T-helper 2 cell (primary cell): ENCODE results near the gene SLC25A34.

ENCODE experiments used
- DNase-seq, 5 experiments: peaks; one replicate each; pipeline versions ENCODE4 v3.0.0 to v3.0.0-alpha.2; 2012 to 2022

Gene SLC25A34

DNA sequence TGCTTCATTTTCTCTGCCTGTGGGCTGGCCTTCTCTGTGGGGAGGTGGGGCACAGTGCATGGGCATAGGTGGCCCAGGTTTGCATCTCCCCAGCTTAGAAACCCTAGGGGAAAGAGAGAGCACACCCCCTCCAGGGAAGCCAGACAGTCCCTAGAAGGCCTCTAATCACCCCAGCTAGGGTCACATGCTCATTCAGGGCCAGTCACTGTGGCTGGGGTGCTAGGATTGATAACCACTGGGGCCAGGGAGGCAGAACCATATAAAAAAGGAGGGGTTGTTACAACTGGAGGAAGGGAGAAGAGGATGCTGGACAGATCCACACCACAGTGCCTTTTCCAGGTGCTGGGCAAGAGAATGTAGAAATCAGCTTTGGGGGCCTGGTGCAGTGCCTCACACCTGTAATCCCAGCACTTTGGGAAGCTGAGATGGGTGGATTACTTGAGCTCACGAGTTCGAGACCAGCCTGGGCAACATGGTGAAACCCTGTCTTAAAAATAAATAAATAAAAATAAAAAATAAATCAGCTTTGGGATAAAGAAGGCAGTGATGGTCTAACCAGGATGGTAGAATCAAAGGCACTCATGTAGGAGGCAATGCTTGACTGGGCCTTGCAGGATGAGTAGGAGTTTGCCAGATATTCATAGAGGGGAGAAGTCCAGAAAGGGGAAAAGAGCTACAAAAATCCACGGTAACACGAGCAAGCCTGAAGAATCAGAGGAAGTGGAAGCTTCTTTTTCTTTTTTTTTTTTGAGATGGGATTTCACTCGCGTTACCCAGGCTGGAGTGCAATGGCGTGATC, 42.0 kb downstream of the SLC25A34 start:
- no peak for DNase-seq

DNA sequence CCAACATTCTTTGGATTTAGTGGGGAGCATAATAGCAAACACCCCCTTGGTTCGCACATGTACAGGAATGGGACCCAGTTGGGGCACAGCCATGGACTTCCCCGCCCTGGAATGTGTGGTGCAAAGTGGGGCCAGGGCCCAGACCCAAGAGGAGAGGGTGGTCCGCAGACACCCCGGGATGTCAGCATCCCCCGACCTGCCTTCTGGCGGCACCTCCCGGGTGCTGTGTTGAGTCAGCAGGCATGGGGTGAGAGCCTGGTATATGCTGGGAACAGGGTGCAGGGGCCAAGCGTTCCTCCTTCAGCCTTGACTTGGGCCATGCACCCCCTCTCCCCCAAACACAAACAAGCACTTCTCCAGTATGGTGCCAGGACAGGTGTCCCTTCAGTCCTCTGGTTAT, 49.6 kb downstream of the SLC25A34 start:
- no peak for DNase-seq

DNA sequence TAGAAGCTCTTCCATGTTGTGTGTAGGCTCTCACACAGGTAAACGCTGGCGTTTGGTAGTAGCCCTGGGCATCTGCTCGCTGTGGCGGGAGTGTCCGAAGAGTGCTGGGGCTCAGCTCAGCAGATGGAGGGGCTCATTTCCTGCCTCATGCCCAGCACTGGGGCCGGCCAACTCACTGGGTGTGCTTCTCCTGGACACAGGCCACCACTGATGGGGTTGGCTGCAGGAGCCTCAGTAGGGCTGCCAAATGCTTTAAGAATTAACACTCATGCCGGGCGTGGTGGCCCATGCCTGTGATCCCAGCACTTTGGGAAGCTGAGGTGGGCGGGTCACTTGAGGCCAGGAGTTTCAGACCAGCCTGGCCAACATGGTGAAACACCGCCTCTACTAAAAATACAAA, 50.5 kb downstream of the SLC25A34 start:
- DNase-seq, result no peak

DNA sequence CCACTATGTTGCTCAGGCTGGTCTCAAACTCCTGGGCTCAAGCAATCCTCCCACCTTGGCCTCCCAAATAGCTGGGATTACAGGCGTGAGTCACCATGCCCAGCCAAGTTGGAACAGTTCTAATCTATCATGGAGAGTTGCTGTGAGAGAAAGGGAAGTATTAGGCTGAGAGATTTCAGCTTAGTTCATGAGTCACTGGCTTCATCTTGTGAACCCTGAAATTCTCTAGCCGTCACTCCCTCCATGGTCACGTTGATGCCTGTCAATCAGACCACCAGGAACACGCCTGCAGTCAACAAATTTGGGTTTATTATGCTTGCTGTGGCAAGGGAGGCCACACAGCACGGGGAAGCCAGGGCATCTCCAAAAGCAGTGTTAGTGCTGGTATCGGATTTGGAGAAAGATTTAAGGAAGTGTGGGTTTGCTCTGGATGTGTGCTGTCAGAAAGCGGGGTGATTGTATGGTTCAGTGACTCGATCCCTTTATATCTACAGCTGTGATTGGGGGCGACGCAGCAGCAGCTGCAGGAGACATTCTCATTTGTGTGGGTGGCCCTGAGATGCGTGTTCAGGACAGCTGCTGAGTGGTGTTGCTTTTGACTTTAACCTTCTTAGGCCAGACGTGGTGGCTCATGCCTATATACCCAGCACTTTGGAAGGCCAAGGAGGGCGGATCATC, 52.7 kb downstream of the SLC25A34 start:
- no peak for DNase-seq
